Measurements from ENCODE around the gene C1QB.

The C1QB gene

GRCh38 chr1:22628698-22629444 lies 24.2 kb upstream of the C1QB start:
- no peak for DNase-seq (ENCODE audit: low spot score)
- in situ Hi-C loops (cut with MboI; ENCODE audit: low pct_unique_long_range_greater_than_20kb, low sequenced_read_pairs, unreplicated experiment): loop anchor here (25.0 kb wide), 2 partner anchors 217 to 492 kb away; partner anchors contain the start of gene WNT4
- TF ChIP-seq CTCF (IDR thresholded peaks at IDR 0.05; ENCODE audit: extremely low read depth, insufficient read depth, missing control alignments): no peak

- no peak for TF ChIP-seq CTCF (IDR thresholded peaks at IDR 0.05; ENCODE audit: extremely low read depth, insufficient read depth, missing control alignments)
- no peak for DNase-seq (ENCODE audit: low spot score)
- in situ Hi-C loops (cut with MboI; ENCODE audit: low pct_unique_long_range_greater_than_20kb, low sequenced_read_pairs, unreplicated experiment): loop anchor here (25.0 kb wide), 2 partner anchors 218 to 493 kb away; partner anchors contain the start of gene WNT4
These were observed 23.1 kb upstream of the C1QB start for GRCh38 chr1:22629886-22630285.

GRCh38 chr1:22633697-22634463 lies 19.2 kb upstream of the C1QB start:
- in situ Hi-C loops (cut with MboI; ENCODE audit: low pct_unique_long_range_greater_than_20kb, low sequenced_read_pairs, unreplicated experiment): loop anchor here (25.0 kb wide), 2 partner anchors 222 to 497 kb away; partner anchors contain the start of gene WNT4
- no peak for TF ChIP-seq CTCF (IDR thresholded peaks at IDR 0.05; ENCODE audit: extremely low read depth, insufficient read depth, missing control alignments)
- DNase-seq (ENCODE audit: low spot score): no peak

- no peak for TF ChIP-seq CTCF (IDR thresholded peaks at IDR 0.05; ENCODE audit: extremely low read depth, insufficient read depth, missing control alignments)
- in situ Hi-C loops (cut with MboI; ENCODE audit: low pct_unique_long_range_greater_than_20kb, low sequenced_read_pairs, unreplicated experiment): loop anchor here (25.0 kb wide), 2 partner anchors 223 to 498 kb away; partner anchors contain the start of gene WNT4
- no peak for DNase-seq (ENCODE audit: low spot score)
These were observed 17.6 kb upstream of the C1QB start for GRCh38 chr1:22635436-22635835.

- DNase-seq (ENCODE audit: low spot score): no peak
- in situ Hi-C loops (cut with MboI; ENCODE audit: low pct_unique_long_range_greater_than_20kb, low sequenced_read_pairs, unreplicated experiment): loop anchor here (25.0 kb wide), 2 partner anchors 224 to 499 kb away; partner anchors contain the start of gene WNT4
These were observed 16.7 kb upstream of the C1QB start, which contains the start of gene C1QA for GRCh38 chr1:22636353-22636752. TSS of gene C1QA (plus strand) at chr1:22636628. CDS start at chr1:22637617, 989 bp downstream.

More at GRCh38 chr1:22636353-22636752, 16.7 kb upstream of the C1QB start, which contains the start of gene C1QA:
- TF ChIP-seq CTCF (IDR thresholded peaks at IDR 0.05; ENCODE audit: extremely low read depth, insufficient read depth, missing control alignments): no peak

All from GM13977 (cell line).